HG02588 (cell line): ENCODE measurements around the gene OR2T8.

Experiments
- ATAC-seq: cut with Tn5 transposase; IDR thresholded peaks from one replicate; pipeline ENCODE4 v1.9.1; 2021; ENCODE audit warnings: mild to moderate bottlenecking, moderate library complexity; ENCODE audit not compliant: unreplicated experiment

Gene OR2T8

DNA sequence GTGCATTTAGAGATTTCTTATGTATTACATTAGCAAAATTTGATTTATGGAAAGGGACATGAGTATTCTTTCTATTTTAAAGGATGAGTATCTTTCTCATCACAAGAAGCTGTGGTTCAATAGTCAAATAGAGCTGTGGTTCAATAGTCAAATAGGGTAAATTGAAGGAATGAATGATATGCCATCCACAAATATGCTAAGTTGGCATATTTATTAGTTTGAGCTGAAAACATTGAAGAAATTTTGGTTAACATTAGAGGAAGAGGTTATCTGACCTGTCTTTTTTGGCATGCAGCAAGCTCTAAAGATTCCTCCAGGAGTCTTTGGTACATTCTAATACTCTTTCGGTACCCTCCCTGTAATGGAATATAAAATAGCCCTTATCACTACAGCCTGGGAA is 33.4 kb downstream of the OR2T8 start:
- ATAC-seq, result no peak

- no peak for ATAC-seq
These were observed 41.7 kb downstream of the OR2T8 start for GRCh38 chr1:247961791-247962190.

GRCh38 chr1:247962911-247963588 is 43.0 kb downstream of the OR2T8 start:
- ATAC-seq, result no peak

DNA sequence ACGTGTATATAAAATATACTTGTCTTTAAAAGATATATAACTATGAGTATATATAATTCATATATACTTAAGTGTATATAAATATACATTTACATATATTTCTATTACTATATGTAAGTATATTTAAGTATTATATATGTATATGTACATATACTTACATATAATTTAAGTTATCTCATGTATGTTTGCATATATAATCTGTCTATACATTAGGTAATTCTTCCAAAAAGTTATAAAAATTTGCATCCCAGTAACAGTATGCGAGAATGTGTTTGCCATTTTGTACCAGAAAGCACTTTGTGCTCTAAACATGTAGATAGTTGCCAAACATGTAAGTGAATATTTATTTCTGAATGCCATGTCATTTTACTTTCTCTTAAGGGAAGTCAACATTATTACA is 44.9 kb downstream of the OR2T8 start, which contains the start of gene OR2AK2:
Gene OR2AK2 (plus strand): TSS at position 301 of the 400 bp plus-strand sequence. CDS start 144 bp downstream, outside the sequence.
- ATAC-seq, result no peak

- ATAC-seq, result no peak
These were observed 46.6 kb downstream of the OR2T8 start for GRCh38 chr1:247966532-247967204.
